Thymus (tissue), 11 donors: ENCODE data around the gene ITGA3. TPM values are rescaled to one million over a fixed set of nuclear protein-coding genes. Genes with fewer than 3 reads are reported as not detected.
A peak's percentile ranks its signal among the peaks of the same experiment; 100 is the strongest.

Source experiments
- DNase-seq, 9 donors: peaks; one replicate each; pipeline ENCODE4 v3.0.0-alpha.2; 2013; ENCODE audit warnings: low spot score in 9 of 9, low read depth in 6 of 9, missing footprints in 1 of 9
- H3K27ac ChIP-seq, 2 donors: one replicate each; pipeline ENCODE4 v1.5.1; 2013; ENCODE audit warnings: control low read depth in 1 of 2, low read depth in 1 of 2, low read length in 1 of 2, mild to moderate bottlenecking in 1 of 2, moderate library complexity in 1 of 2
- H3K27me3 ChIP-seq, 2 donors: one replicate each; pipeline ENCODE4 v1.5.1; 2013; ENCODE audit warnings: low read length in 1 of 2; ENCODE audit not compliant: control insufficient read depth in 2 of 2, insufficient read depth in 1 of 2
- H3K36me3 ChIP-seq, 2 donors: one replicate each; pipeline ENCODE4 v1.5.1; 2013; ENCODE audit warnings: low read length in 1 of 2, mild to moderate bottlenecking in 1 of 2, moderate library complexity in 1 of 2; ENCODE audit not compliant: control insufficient read depth in 2 of 2, insufficient read depth in 2 of 2
- H3K4me1 ChIP-seq, 2 donors: one replicate each; pipeline ENCODE4 v1.5.1; 2013; ENCODE audit warnings: low read length in 2 of 2; ENCODE audit not compliant: control insufficient read depth in 2 of 2, insufficient read depth in 2 of 2
- H3K4me3 ChIP-seq, 2 donors: one replicate each; pipeline ENCODE4 v1.5.1; 2013; ENCODE audit warnings: low read length in 2 of 2, control low read depth in 1 of 2, mild to moderate bottlenecking in 1 of 2
- H3K9me3 ChIP-seq, 2 donors: one replicate each; pipeline ENCODE4 v1.5.1; 2013; ENCODE audit warnings: low read length in 1 of 2, mild to moderate bottlenecking in 1 of 2; ENCODE audit not compliant: control insufficient read depth in 2 of 2, insufficient read depth in 1 of 2
- WGBS: extraction: QIAGEN DNeasy Blood & Tissue Kit; methylation state at CpG from one replicate; pipeline ENCODE4 v1.1.7; 2013; 5-methylcytosine and 5-hydroxymethylcytosine counted together
- polyA plus RNA-seq: library from polyadenylated mRNA; stranded (reverse); fragments of 200-250 nt; gene quantifications from one replicate; pipeline ENCODE4 v1.2.3, GENCODE V29; 2013
- total RNA-seq: library from RNA; stranded (reverse); fragments of 120-200 nt; gene quantifications from one replicate; pipeline ENCODE4 v1.2.4, GENCODE V29; 2013
- donor health status: healthy.

ITGA3 gene
- total and polyA plus RNA-seq, 2 donors: 9.1 to 27.7 TPM

DNA sequence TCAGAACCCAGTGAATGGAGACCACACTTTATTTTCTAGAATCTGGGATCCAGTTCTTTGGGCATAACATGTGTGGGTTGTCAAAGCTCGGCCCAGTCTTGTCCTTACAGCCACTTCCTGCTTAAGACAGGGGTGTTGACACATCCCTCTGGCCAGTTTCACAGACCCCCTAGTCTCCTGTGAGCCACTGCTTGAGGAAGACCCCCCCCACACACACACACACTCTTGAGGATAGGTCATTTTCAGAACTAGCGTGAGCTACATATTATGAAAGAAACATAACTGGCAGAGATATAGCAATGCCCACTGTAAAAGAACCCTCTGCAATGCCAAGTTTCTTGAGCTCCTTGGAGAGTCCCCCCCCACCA is 36.0 kb downstream of the ITGA3 start:
- no peak overlapping the region for H3K27ac ChIP-seq

DNA sequence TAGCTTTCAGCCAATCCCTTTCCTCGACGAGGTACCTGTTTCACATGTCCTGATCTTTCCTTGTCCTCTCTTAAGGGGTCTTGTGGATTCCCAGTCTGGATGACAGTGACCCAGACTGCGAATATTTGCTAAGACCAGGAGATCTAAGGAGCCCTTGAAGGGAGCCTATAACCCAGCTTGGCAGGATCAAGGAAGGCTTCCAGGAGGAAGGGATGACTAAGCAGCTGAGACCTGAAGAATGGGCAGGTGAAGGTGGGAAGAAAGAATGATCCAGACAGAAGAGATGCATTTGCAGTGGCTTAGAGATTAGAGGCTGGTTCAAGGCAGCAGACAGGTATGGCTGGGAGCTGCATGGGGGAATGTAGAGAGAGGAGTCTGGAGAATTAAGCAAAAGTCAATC is 37.3 kb downstream of the ITGA3 start:
- DNase-seq: no peak
- no peak overlapping the region for H3K27ac ChIP-seq
- WGBS: 91% methylated on average over 3 of the region's 3 CpGs
- H3K4me3 ChIP-seq: no peak overlapping the region
- peaks cover 0 to 15% of the 10 kb centered on the region in 2 donors for H3K27me3 ChIP-seq
- no peaks in the 10 kb centered on the region for H3K9me3 ChIP-seq
- H3K36me3 ChIP-seq: peaks cover 12 to 13% of the 10 kb centered on the region in 2 donors
- peaks cover 11 to 13% of the 10 kb centered on the region in 2 donors for H3K4me1 ChIP-seq

More for the DNA sequence above, 36.0 kb downstream of the ITGA3 start:
- H3K9me3 ChIP-seq: no peaks in the 10 kb centered on the region
- no peak for DNase-seq
- H3K27me3 ChIP-seq: peaks cover 0 to 15% of the 10 kb centered on the region in 2 donors
- H3K4me3 ChIP-seq: no peak overlapping the region
- H3K36me3 ChIP-seq: no peaks in the 10 kb centered on the region
- 91% methylated on average over 2 of the region's 2 CpGs for WGBS
- H3K4me1 ChIP-seq: peaks cover 11 to 13% of the 10 kb centered on the region in 2 donors

DNA sequence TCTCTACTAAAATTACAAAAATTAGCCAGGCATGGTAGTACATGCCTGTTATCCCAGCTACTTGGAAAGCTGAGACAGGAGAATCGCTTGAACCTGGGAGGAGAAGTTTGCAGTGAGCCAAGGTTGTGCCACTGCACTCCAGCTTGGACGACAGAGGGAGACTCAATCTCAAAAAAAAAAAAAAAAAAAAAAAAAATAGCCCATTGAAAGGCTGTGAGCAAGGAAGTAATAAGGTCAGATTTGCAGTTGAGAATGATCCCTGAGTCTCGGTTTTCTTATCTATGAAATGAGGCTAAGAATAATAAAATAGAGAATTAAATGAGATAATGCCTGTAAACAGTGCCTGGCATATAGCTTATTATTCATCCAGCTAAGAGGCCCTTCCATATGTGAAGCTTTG is 37.9 kb downstream of the ITGA3 start:
- peaks cover 11 to 13% of the 10 kb centered on the region in 2 donors for H3K4me1 ChIP-seq
- no peak overlapping the region for H3K27ac ChIP-seq
- 72% methylated on average over 3 of the region's 3 CpGs for WGBS
- H3K4me3 ChIP-seq: peak overlapping the region in 1 of 2 donors; percentile 71
- H3K9me3 ChIP-seq: no peaks in the 10 kb centered on the region
- peaks cover 16 to 17% of the 10 kb centered on the region in 2 donors for H3K36me3 ChIP-seq
- no peak for DNase-seq
- H3K27me3 ChIP-seq: peaks cover 0 to 15% of the 10 kb centered on the region in 2 donors

GRCh38 chr17:50094243-50094752 is 38.4 kb downstream of the ITGA3 start:
- under 1% methylated on average over 21 of the region's 21 CpGs for WGBS

DNA sequence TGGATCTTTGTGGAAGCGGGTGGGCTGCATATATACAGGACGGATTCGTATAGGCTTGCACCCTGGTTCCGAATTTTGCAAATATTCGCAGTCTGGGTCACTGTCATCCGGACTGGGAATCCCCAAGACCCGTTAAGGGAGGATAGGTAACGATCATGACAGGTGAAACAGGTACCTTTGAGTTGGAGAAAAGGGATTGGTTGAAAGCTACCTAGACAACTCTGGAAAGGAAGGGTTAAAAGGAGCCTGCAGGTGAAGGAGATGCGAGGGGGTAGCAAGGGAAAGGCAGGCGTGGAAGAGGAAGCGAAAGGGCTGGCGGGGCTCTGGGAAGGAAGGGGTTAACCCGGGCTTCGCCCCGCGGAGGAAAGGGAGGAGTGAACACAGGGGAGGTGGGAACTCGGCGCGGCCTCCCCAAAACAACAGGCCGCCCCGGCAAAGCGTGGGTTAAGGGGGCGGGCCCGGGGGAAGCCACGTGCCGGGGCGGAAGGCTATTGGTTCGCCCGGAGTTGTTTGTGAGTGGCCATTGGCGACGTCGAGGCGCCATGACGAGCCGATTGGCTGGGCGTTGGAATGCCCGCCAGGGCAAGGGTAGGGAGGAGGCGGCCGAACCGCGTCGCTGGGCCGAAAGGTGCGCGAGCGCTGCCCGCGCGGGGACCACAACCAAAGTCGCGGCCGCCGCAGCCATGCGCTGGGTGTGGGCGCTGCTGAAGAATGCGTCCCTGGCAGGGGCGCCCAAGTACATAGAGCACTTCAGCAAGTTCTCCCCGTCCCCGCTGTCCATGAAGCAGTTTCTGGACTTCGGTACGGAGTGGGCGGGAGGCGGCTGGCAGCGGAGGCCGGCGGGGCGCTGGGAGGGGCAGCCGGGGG is 39.1 kb downstream of the ITGA3 start, which contains the start of gene PDK2:
Gene PDK2 (plus strand): TSS at position 599 of the 867 bp plus-strand sequence. CDS start 85 bp downstream, at position 684.
- Histone ChIP-seq H3K4me1 (peaks cover 11 to 13% of the 10 kb centered on the region in 2 donors), H3K9me3 (no peaks in the 10 kb centered on the region), H3K27me3 (peaks cover 0 to 11% of the 10 kb centered on the region in 2 donors), H3K4me3 (peak within 1 kb of the TSS; percentile 68 to 71), H3K27ac (peak within 1 kb of the TSS; percentile 69 to 81), H3K36me3 (peaks cover 22 to 25% of the 10 kb centered on the region in 2 donors)
- WGBS: under 1% methylated on average over 68 of the region's 68 CpGs
- DNase-seq: peak; percentile 82 to 98 (median 95)

More at GRCh38 chr17:50094243-50094752, 38.4 kb downstream of the ITGA3 start:
- DNase-seq: peak; percentile 75 to 97 (median 87)
- Histone ChIP-seq H3K9me3 (no peaks in the 10 kb centered on the region), H3K4me3 (peak overlapping the region; percentile 68 to 71), H3K36me3 (peaks cover 21 to 22% of the 10 kb centered on the region in 2 donors), H3K4me1 (peaks cover 11 to 13% of the 10 kb centered on the region in 2 donors), H3K27ac (peak overlapping the region; percentile 69 to 81), H3K27me3 (peaks cover 0 to 15% of the 10 kb centered on the region in 2 donors)

- DNase-seq: peak in 1 of 9 donors; percentile 37
- peak overlapping the region; percentile 68 to 71 for H3K4me3 ChIP-seq
- no peaks in the 10 kb centered on the region for H3K9me3 ChIP-seq
- peaks cover 11 to 13% of the 10 kb centered on the region in 2 donors for H3K4me1 ChIP-seq
- H3K27me3 ChIP-seq: peaks cover 0 to 9% of the 10 kb centered on the region in 2 donors
- H3K36me3 ChIP-seq: peaks cover 22 to 31% of the 10 kb centered on the region in 2 donors
- 1% methylated on average over 12 of the region's 12 CpGs for WGBS
- no peak overlapping the region for H3K27ac ChIP-seq
Measured at GRCh38 chr17:50095626-50096037, 39.7 kb downstream of the ITGA3 start.

- Histone ChIP-seq H3K4me1 (peaks cover 11 to 13% of the 10 kb centered on the region in 2 donors), H3K27ac (no peak overlapping the region), H3K27me3 (peaks cover 0 to 6% of the 10 kb centered on the region in 2 donors), H3K36me3 (peaks cover 22 to 34% of the 10 kb centered on the region in 2 donors), H3K9me3 (no peaks in the 10 kb centered on the region), H3K4me3 (peak overlapping the region; percentile 68 to 71)
- WGBS: 62% methylated on average over 6 of the region's 6 CpGs
- DNase-seq: peak in 1 of 9 donors; percentile 16
Measured at GRCh38 chr17:50096092-50096491, 40.2 kb downstream of the ITGA3 start.

- Histone ChIP-seq H3K36me3 (peaks cover 22 to 38% of the 10 kb centered on the region in 2 donors), H3K9me3 (no peaks in the 10 kb centered on the region), H3K27ac (no peak overlapping the region), H3K27me3 (peaks cover 0 to 2% of the 10 kb centered on the region in 2 donors), H3K4me1 (peaks cover 11 to 13% of the 10 kb centered on the region in 2 donors), H3K4me3 (no peak overlapping the region)
- 97% methylated on average over 3 of the region's 3 CpGs for WGBS
- DNase-seq: no peak
Measured at GRCh38 chr17:50096758-50097157, 40.8 kb downstream of the ITGA3 start.

GRCh38 chr17:50097455-50097854 is 41.5 kb downstream of the ITGA3 start:
- Histone ChIP-seq H3K4me3 (no peak overlapping the region), H3K4me1 (peaks cover 11 to 13% of the 10 kb centered on the region in 2 donors), H3K27me3 (no peaks in the 10 kb centered on the region), H3K9me3 (no peaks in the 10 kb centered on the region), H3K27ac (no peak overlapping the region), H3K36me3 (peaks cover 22 to 38% of the 10 kb centered on the region in 2 donors)
- WGBS: 84% methylated on average over 7 of the region's 7 CpGs
- no peak for DNase-seq
